Endodermal cell (in vitro differentiated cells): ENCODE measurements around the gene TLR1. TPM values are rescaled to one million over a fixed set of nuclear protein-coding genes. Genes with fewer than 3 reads are reported as not detected.

Source experiments
- DNase-seq: peaks from one replicate; pipeline ENCODE4 v3.0.0-alpha.2; 2017
- H3K27ac ChIP-seq: 2 replicates; pipeline ENCODE4 v1.5.1; 2013; ENCODE audit warnings: mild to moderate bottlenecking, low read depth, low read length, moderate library complexity
- H3K27me3 ChIP-seq: 2 replicates; pipeline ENCODE4 v1.6.1; 2013; ENCODE audit warnings: mild to moderate bottlenecking, low read length, moderate library complexity; ENCODE audit not compliant: insufficient read depth, control insufficient read depth, poor library complexity, severe bottlenecking
- H3K36me3 ChIP-seq: 2 replicates; pipeline ENCODE4 v1.7.0; 2013; ENCODE audit warnings: mild to moderate bottlenecking, low read length, moderate library complexity; ENCODE audit not compliant: control insufficient read depth, insufficient read depth
- H3K4me1 ChIP-seq: one replicate; pipeline ENCODE4 v1.7.0; 2013; ENCODE audit warnings: low read length; ENCODE audit not compliant: control insufficient read depth, insufficient read depth
- H3K4me3 ChIP-seq: 2 replicates; pipeline ENCODE4 v1.5.1; 2013; ENCODE audit warnings: mild to moderate bottlenecking, low read length, moderate library complexity
- H3K9ac ChIP-seq: 2 replicates; pipeline ENCODE4 v1.6.1; 2013; ENCODE audit warnings: mild to moderate bottlenecking, low read length, moderate library complexity; ENCODE audit not compliant: poor library complexity, severe bottlenecking; ENCODE audit errors: extremely low read depth
- H3K9me3 ChIP-seq: 2 replicates; pipeline ENCODE4 v1.6.1; 2013; ENCODE audit warnings: mild to moderate bottlenecking, low read length, moderate library complexity; ENCODE audit not compliant: control insufficient read depth
- H3K27ac Mint-ChIP-seq: 2 replicates; pipeline ENCODE4 v1.8.0; 2020; ENCODE audit warnings: mixed read lengths
- H3K27me3 Mint-ChIP-seq: 2 replicates; pipeline ENCODE4 v1.8.0; 2021; ENCODE audit warnings: mild to moderate bottlenecking, mixed read lengths; ENCODE audit not compliant: insufficient read depth
- H3K36me3 Mint-ChIP-seq: 2 replicates; pipeline ENCODE4 v1.8.0; 2020; ENCODE audit warnings: low read depth, mixed read lengths
- H3K4me1 Mint-ChIP-seq: 2 replicates; pipeline ENCODE4 v1.8.0; 2020; ENCODE audit warnings: mixed read lengths
- H3K4me3 Mint-ChIP-seq: 2 replicates; pipeline ENCODE4 v1.8.0; 2020; ENCODE audit warnings: mild to moderate bottlenecking, moderate library complexity, mixed read lengths
- H3K9me3 Mint-ChIP-seq: 2 replicates; pipeline ENCODE4 v1.8.0; 2020; ENCODE audit warnings: mild to moderate bottlenecking, mixed read lengths
- WGBS, 2 experiments: methylation state at CpG; one replicate each; pipeline versions ENCODE4 v1.1.5 to v1.1.7; 2013; ENCODE audit warnings: missing lambda C conversion rate in 2 of 2, mixed read lengths in 1 of 2; ENCODE audit not compliant: insufficient coverage in 1 of 2, insufficient read length in 1 of 2; 5-methylcytosine and 5-hydroxymethylcytosine counted together
- long read RNA-seq, 4 experiments: library from polyadenylated mRNA in 2 of 4; library from RNA in 1 of 4; library from capped mRNA in 1 of 4; stranded (forward) in 3 of 4; unstranded in 1 of 4; transcript quantifications; one replicate each; pipeline ENCODE4 v2.0.0, GENCODE V29; 2020 to 2021; ENCODE audit warnings: inconsistent platforms in 1 of 4
- polyA plus RNA-seq, 2 experiments: library from polyadenylated mRNA; stranded (reverse); fragments of 50-300 nt; gene quantifications; one replicate each; pipeline ENCODE4 v1.2.3, GENCODE V29; 2013
- total RNA-seq, 2 donors: library from RNA; stranded (reverse); fragmentation: NEBNext Ultra II Directional in 1 of 2; extraction: Animal tissue kit (Norgen Biotek cat#: 25700) in 1 of 2; gene quantifications; 2 replicates in 1 of 2; 3 replicates in 1 of 2; pipeline ENCODE4 v1.2.1, GENCODE V29; 2021
- TF ChIP-seq, protein P1 (sequence below): fragments of 200-600 bp; sonication (generic); conservative IDR thresholded peaks from 2 replicates; pipeline ENCODE4 v1.5.0; 2021; ENCODE audit warnings: antibody characterized with exemption, mild to moderate bottlenecking

The TLR1 gene, protein sequence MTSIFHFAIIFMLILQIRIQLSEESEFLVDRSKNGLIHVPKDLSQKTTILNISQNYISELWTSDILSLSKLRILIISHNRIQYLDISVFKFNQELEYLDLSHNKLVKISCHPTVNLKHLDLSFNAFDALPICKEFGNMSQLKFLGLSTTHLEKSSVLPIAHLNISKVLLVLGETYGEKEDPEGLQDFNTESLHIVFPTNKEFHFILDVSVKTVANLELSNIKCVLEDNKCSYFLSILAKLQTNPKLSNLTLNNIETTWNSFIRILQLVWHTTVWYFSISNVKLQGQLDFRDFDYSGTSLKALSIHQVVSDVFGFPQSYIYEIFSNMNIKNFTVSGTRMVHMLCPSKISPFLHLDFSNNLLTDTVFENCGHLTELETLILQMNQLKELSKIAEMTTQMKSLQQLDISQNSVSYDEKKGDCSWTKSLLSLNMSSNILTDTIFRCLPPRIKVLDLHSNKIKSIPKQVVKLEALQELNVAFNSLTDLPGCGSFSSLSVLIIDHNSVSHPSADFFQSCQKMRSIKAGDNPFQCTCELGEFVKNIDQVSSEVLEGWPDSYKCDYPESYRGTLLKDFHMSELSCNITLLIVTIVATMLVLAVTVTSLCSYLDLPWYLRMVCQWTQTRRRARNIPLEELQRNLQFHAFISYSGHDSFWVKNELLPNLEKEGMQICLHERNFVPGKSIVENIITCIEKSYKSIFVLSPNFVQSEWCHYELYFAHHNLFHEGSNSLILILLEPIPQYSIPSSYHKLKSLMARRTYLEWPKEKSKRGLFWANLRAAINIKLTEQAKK
- under 1 TPM in 1 of 2 donors, not detected in 1; 0.09 TPM for total RNA-seq
- not detected for polyA plus RNA-seq (2013, experiment 1 of 2)
- polyA plus RNA-seq (2013, experiment 2 of 2), result not detected
- long read RNA-seq, experiment 1, result 0 reads
- long read RNA-seq, experiment 2, result 0 reads
- long read RNA-seq, experiment 3, result 0 reads
- long read RNA-seq, experiment 4, result 0 reads

DNA sequence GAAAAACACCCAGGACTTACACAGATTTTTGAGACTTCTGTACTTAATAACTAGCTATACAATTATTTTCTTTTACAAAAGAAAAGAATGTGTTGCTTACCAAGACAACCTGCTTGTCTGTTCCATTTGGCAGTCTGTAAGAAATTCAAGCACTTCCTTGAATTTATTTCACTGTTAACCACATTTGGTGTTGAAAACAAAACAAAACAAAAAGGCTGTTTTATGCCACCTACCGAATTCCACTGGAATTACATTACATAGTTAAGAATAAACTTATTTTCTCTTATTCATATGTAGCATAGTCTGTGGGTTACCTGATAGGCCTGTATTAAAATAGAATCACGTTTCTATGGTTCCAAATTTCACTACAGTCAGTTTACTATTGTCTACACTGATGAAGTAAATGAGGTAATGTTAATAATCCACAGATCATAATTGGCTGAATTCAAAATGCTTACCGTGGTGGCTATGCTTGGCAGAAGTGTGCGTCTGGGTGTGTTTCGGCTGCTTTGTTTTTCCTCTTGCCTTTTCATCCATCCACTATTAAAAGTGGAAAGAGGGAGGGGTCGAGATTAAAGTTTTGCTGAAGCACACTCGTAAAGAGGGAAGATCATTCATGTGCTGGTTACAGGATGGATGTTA is at the start of gene TLR1:
TSS of gene TLR1 (minus strand) at position 138 of the 642 bp plus-strand sequence. CDS start 5,960 bp downstream, outside the sequence.
- H3K36me3 Mint-ChIP-seq, result no peaks in the 10 kb centered on the region
- no peak within 1 kb of the TSS for H3K27ac Mint-ChIP-seq
- no peaks in the 10 kb centered on the region for H3K4me1 Mint-ChIP-seq
- Histone ChIP-seq H3K4me3 (no peak within 1 kb of the TSS), H3K36me3 (no peaks in the 10 kb centered on the region), H3K9ac (no peak within 1 kb of the TSS), H3K27me3 (no peaks in the 10 kb centered on the region), H3K27ac (no peak within 1 kb of the TSS), H3K4me1 (no peaks in the 10 kb centered on the region), H3K9me3 (no peaks in the 10 kb centered on the region)
- no peak within 1 kb of the TSS for H3K4me3 Mint-ChIP-seq
- DNase-seq, result no peak
- 63% methylated on average over 7 of the region's 7 CpGs; no CpG with 5 or more reads in 1 of the 2 experiments for WGBS, 2 experiments
- no peaks in the 10 kb centered on the region for H3K27me3 Mint-ChIP-seq
- H3K9me3 Mint-ChIP-seq, result peaks cover 33% of the 10 kb centered on the region
- TF ChIP-seq, protein P1, sequence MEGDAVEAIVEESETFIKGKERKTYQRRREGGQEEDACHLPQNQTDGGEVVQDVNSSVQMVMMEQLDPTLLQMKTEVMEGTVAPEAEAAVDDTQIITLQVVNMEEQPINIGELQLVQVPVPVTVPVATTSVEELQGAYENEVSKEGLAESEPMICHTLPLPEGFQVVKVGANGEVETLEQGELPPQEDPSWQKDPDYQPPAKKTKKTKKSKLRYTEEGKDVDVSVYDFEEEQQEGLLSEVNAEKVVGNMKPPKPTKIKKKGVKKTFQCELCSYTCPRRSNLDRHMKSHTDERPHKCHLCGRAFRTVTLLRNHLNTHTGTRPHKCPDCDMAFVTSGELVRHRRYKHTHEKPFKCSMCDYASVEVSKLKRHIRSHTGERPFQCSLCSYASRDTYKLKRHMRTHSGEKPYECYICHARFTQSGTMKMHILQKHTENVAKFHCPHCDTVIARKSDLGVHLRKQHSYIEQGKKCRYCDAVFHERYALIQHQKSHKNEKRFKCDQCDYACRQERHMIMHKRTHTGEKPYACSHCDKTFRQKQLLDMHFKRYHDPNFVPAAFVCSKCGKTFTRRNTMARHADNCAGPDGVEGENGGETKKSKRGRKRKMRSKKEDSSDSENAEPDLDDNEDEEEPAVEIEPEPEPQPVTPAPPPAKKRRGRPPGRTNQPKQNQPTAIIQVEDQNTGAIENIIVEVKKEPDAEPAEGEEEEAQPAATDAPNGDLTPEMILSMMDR, result peak; percentile 57

DNA sequence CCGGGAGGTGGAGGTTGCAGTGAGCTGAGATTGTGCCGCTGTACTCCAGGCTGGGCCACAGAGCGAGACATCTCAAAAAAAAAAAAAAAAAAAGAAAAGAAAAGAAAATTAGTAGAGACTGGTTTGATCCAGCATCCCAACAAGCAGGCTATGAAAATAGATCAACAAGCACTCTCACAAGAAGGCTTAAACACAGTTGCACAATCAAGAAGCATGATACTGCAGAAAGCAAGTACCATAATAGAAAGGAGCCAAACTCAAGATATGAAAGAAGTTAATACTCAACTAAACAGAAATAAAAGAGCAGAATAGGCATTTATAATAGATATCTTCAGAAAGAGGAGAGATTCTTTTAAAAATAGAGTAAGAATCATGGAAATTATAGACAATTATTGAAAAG is 41.4 kb upstream of the TLR1 start:
- WGBS, 2 experiments, result 97% methylated on average over 3 of the region's 3 CpGs; no CpG with 5 or more reads in 1 of the 2 experiments
- TF ChIP-seq, protein P1, result no peak
- Mint-ChIP-seq H3K36me3 (no peaks in the 10 kb centered on the region), H3K4me3 (no peak overlapping the region), H3K9me3 (peaks cover 27% of the 10 kb centered on the region), H3K27ac (no peak overlapping the region), H3K4me1 (no peaks in the 10 kb centered on the region), H3K27me3 (no peaks in the 10 kb centered on the region)
- Histone ChIP-seq H3K27me3 (no peaks in the 10 kb centered on the region), H3K4me1 (no peaks in the 10 kb centered on the region), H3K9ac (no peak overlapping the region), H3K36me3 (no peaks in the 10 kb centered on the region), H3K9me3 (no peaks in the 10 kb centered on the region), H3K4me3 (no peak overlapping the region), H3K27ac (no peak overlapping the region)
- DNase-seq, result no peak

DNA sequence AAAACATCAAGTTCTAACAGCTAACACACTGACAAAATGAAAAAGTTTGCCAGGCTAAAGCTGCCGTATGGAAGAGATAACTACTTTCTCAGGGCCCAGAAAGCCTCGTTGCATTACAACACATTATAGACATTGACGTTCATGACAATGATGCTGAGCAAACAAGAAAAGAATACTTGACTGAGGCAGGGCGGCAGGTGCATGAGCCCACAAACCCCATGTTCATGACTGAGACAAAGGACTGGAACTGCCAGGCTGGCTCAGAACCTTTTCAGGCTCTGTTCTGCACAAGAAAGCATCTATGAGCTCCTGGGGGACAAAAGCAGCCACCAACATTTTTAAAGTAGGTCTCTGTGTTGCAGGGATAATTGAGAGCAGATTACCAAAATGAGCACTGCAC is 38.4 kb upstream of the TLR1 start:
- Mint-ChIP-seq H3K4me3 (no peak overlapping the region), H3K27ac (no peak overlapping the region), H3K9me3 (peaks cover 10% of the 10 kb centered on the region), H3K4me1 (no peaks in the 10 kb centered on the region), H3K27me3 (no peaks in the 10 kb centered on the region), H3K36me3 (no peaks in the 10 kb centered on the region)
- Histone ChIP-seq H3K27me3 (no peaks in the 10 kb centered on the region), H3K9ac (no peak overlapping the region), H3K36me3 (no peaks in the 10 kb centered on the region), H3K9me3 (no peaks in the 10 kb centered on the region), H3K27ac (peak overlapping the region; percentile 66), H3K4me3 (no peak overlapping the region), H3K4me1 (no peaks in the 10 kb centered on the region)
- TF ChIP-seq, protein P1, result no peak
- no peak for DNase-seq
- WGBS, 2 experiments, result 70 to 85% methylated on average over 4 of the region's 4 CpGs
